CD4-positive, alpha-beta T cell treated with Interferon gamma for 1 hour (primary cell): Measurements from ENCODE around the gene ASTN2.

ENCODE experiments used
- DNase-seq: peaks from one replicate; pipeline ENCODE4 v3.0.0-alpha.2; 2020

The ASTN2 gene

DNA sequence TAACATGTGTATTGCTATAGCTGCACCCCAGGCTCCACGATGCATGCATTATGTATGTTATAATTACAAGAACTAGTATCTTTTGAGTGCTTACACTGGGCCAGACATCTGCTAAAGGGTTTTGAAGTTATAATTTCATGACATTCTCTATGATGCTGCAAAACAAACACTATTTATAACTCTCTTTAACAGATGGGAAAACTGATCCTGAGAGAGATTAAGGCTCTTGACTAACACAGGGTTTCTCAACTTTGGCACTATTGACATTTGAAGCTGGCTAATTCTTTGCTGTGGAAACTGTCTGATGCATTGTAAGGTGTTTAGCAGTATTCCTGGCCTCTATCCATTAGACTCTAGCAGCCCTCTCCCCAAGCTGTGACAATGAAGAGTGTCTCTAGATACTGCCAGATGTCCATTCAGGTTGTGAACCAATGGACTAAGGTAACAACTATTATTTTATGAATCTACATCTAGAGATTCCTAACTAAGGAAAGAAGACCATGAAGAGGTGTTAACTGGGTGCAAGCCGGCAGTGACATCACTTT is 258.6 kb downstream of the ASTN2 start:
- DNase-seq: no peak

DNA sequence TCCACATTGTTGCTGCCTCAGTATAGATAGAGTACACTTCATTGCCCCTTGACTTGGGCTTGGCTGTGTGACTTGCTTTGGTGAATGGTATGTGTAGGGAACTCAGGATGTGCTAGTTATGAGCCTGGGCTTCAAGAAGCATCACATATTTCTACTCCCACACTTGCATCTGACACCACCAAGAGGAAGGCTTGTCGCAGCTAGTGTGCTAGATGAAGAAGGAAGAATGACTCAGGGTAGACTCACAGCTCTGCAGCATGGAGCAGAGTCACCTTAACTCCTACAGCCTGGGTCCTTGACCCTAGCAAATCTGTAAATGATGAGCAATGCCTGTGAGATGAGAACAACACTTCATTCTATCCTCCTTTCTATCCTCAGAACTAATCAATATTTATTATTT is 261.8 kb downstream of the ASTN2 start:
- DNase-seq: no peak

DNA sequence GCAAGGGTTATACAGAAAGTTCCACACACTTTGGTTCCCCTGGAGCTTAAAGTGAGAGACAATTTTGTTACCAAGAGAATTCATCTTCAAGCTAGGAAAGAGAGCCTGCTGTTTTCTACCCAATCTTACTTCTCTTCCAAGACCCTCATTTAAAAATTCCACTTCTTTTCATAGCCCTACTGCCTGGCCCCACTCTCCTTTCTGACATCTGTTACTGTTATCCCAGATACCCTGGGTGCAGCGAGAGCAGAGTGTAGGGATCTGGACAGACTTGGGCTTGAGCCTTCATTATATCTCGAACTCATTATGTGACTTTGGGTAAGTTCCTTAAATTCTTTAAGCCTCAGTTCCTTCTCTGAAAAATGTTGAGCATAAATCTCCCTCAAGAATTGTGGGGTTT is 263.1 kb downstream of the ASTN2 start:
- no peak for DNase-seq

DNA sequence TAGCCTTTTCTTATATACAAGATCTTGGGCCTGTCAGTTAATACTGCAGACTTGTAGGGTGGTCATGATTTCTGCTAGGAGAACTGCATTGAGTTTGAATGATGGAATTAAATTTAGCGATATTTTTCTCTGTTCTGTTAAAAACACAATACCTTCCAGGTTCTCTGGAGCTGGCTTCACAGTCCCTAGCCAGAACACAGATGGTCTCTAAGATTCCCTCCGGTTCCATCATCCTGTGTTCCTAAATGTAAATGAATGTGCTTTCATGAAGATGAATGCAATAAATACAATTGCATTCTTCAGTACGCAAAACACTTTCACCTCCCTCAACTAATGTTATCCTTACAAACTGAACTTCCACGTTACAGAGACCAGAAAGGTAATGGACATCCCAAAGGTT is 264.9 kb downstream of the ASTN2 start:
- no peak for DNase-seq

DNA sequence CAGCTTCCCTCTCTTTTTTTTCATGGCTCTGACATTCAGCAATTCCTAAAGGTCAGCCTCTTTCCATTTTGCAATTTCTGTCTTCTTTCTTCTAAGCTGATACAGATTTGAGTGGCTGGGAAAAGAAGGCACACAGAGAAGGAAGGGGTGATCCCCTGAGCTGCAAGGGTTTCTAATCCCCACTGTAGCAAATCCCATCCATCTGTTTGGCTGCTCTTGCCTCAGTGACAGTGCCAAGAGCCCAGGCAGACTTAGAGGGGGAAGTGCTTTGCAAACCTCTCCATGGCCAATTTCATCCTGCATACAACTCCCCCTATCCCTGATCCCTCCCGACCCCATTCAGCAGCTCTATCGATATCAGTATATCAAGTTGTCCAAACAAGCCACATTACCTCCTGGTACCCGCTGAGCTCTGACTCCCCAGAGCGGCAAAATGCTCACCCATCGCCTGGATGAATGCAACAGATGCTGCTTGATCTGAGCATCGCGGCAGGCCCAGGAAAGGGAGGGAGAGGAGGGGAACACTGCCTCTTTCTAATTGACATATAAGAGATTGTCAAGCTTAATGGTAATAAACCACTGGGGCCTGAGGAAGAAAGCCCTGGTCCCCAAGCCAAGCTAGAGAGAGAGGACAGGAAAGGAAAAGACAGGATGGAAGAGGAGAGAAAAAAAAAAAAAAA is 268.9 kb downstream of the ASTN2 start:
- DNase-seq: no peak

DNA sequence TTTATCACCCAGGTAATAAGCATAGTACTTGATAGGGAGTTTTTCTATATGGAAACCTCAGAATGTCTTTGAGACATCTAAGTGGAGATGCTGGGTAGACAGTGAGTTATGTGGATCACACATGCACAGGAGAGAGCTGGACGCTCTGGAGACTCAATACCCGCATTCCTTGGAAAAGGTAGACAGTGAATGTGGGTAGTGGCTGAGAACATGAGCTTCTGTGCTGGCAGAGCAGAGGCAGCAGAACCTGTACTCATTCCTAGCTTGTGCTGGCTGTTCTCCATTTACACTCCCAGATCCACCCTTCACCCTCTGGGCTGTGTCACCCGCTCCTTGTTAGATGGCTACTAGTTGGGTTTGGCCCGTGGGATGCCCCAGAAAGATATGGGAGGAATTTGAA is 269.8 kb downstream of the ASTN2 start:
- DNase-seq: no peak

DNA sequence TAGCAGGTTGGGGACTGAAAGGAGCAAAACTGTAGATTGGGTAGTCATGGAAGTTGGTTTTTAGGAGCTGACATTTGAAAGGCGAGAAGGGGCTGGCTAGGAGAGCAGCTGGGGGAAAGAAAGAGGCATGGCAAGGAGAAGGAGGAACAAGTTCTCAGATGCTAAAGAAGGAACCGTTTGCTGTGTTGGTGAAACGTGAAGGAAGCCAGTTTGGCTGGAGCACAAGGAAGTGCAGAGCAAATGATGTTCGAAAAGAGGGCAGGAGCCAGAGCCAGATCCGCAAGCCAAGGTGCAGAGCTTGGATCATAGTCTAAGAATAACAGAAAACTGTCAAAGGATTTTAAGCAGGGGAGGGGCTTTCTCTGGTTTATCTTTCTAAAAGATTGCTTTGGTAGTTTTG is 276.6 kb downstream of the ASTN2 start:
- DNase-seq: no peak

DNA sequence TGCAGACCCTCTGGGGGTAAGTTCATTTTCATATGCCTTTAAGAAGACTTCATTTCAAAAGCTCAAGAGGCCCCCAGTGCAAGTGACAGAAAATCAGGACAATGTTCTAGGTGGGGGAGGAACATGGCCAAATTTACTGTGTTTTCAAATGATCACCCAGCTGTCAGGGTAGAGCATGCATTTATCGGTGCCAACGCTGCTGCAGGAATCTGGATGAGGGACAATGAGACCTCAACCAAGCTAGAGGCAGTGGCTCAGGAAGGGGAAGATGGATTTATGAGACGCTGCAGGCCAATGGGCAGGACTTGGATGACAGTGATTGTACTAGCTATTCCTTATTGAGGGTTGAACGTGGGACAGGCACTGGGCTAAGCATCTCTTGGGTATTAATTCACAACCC is 278.4 kb downstream of the ASTN2 start:
- no peak for DNase-seq

DNA sequence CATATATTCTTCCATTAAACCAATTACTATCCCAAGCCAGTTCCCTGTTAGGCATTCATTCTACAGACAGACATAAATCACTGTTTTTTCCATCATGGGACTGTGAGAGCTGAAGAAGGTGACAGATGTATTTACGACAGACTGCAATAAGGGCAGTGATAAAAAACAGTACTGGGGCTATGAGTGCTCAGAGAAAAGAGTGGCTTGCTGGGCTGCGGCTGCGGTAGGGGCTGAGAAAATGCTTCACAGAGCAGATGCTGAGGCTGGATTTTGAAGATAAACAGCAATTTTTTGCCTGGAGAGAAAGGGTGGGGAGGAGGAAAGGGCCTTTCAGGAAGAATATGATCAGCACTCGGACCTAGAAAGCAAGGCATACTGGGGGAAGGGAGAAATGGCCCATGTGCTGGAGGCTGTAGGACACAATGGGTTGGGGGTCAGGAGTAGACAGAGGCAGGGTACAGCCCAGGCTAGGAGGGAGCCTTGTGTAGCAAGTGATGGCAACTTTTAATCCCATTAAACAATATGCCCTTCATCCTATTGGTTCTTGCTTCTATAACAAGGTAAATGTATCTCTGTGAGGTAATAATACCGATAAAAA is 279.3 kb downstream of the ASTN2 start:
- no peak for DNase-seq

DNA sequence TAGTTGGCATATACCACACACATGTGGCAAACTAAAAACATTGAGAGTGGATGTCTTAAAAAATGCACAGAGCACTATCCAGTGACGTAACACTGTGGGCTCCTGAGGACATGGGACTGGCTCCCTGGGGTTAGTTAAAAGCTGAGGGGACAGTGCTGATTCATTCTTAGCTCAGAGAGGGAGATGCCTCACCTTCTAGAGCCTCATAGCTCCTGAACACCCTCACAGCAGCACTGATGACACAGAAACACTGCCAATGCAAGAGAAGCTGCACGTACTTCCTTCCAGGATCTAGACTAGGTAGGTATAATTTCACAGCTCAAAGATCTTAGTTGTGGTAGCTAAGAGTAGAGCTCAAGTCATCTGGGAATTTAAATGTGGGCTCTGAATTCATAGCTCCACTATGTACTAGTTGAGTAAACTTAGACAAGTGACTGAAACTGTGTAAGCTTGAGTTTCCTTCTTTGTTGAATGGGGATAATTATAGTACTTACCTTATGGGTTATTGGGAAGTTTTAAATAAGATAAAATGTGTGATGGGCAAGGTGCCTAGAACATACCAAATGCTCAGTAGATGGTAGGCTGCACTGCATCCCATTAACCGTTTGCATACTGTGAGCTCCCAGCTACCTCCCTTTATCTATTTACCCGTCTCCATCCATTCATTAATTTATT is 279.9 kb downstream of the ASTN2 start:
- DNase-seq: no peak

DNA sequence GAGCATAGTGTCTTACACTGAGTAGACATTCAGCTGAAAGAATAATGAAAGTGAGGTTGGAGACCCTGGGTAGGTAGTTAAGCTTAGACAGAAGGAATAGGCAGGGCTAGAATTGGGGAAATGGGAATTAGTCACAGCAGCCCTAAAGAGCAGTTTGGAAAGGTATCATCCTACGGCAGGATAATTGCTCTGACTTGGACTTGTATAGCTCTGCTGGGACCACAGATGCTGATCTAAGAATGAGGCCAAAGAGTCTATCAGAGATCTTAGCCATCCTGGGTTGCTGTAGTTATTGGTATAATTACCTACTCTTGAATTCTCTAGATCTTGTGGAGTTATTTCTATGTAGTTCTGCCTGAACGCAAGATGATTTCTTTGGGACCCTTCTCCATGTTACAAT is 288.0 kb downstream of the ASTN2 start:
- DNase-seq: no peak

DNA sequence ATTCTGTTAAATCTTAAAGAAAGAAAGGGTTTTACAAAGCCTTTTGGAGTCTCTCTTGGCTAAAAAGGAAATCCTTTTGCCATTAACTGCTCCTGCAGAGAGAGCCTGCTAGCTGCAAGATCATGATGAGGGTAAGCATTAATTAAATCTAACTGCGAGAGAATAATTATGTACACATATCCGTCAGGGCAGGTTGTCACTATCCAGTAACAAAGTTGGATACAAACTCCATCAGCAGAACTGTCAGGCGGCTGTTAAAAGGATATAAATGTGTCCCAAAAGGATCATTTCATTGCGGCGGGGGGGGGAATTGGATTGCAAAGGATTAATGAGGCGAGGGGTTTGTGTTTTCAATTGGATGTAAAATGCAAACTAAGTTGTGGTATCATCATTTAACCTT is 289.3 kb downstream of the ASTN2 start:
- DNase-seq: no peak

DNA sequence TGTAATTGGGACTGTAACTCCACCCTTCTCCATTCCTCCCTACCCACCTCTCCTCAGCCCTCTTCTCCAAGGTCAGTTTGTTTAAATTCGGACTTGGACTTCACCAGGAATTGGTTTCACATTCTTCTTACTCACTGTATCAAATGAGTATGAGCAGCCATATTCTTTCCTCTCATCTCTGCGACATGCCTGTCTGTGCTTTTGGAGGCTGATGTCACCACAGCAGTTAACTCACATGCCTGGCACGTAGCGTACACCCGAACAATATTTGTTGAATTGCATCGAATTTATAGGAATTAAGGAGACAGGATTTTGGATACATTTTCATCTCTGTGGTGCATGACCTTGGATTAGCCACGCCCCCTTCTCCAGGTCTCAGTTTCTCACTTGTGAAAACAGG is 291.1 kb downstream of the ASTN2 start:
- no peak for DNase-seq

DNA sequence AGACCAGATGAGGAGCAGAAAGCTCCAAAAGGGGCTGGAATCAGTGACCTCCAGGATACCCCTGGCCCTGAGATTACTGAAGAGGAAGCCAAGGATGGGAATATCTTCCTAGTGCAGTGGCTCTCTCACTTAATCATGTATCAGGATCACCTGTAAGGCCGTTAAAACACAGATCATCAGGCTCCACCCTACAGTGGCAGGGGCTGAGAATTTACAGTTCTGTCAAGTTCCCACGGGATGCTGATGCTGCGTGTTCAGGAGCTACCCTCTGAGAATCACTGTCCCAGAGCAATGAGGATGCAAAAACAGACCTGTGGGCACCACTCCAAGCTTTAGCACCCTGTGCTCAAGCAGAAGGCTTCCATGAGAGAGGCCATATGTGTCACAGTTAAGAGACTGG is 291.9 kb downstream of the ASTN2 start:
- DNase-seq: no peak

DNA sequence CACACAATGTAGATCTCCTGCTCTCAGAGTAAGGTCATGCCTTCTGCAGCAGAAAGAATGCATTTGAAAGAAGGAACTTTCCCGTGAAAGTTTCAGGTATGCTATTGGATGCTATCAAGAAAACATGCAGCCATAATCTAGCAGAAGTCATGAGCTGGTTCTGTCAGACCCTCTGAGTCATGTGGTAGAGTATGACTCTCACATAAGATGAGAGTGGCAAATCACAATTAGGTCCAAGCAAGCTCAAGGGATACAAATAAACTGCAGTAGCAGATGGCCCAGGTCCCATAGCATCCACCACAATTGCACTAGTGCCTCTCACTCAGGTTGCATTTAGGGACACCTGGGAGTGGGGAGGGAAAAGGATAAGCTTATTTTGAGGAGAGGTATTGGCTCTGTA is 292.8 kb downstream of the ASTN2 start:
- DNase-seq: no peak

DNA sequence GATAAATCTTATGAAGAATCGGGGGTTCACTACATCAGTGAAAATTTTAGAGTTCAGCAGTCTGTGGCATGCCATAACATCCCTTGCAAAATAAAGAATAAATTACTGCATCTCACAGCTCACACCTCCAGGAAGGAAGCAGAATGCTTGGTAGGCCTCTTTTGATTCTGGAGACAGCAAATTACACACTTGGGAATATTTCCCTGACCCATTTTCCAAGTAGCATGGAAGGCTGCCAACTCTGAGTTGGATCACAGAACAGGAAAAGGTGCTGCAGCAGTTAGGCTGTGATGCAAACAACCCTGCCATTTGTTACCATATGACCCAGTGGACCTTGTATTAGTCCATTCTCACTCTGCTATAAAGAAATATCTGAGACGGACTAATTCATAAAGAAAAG is 293.5 kb downstream of the ASTN2 start:
- no peak for DNase-seq

DNA sequence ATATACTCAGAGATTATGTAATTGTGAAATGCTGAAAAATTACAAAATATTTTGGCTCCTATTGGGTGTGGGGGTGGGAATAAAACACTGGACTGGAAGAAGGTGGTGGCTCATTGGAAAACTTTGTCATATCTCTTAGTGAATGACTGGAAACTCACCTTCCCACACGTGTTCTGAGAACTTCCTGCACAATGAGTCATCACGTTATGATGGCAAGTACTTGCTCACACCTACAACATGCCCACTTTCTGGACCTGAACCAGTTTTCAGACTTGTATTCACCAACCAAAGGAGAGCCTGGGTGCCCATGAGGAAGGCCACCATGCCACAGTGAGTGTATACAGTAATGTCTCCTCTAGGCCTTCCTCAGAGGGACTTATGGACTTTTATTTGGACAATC is 294.8 kb downstream of the ASTN2 start:
- DNase-seq: no peak

DNA sequence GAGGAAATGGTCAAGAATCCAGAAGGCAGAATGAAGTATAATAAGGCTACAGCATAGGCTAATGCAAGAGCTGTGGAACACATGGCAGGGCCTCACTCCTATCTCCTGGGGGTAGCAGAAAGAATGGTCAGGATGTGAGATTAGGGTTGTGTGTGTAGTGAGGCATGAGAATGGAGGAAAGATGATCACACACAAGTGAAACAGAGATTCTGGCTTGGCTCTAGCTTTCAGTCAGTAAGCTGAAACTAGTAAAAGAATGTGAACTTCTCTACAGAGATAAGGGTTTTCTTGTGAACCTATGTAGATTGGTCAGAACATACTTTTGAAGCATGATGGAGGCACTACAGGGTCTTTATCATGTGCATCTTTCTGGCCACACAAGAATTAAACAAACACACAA is 298.8 kb downstream of the ASTN2 start:
- DNase-seq: no peak

DNA sequence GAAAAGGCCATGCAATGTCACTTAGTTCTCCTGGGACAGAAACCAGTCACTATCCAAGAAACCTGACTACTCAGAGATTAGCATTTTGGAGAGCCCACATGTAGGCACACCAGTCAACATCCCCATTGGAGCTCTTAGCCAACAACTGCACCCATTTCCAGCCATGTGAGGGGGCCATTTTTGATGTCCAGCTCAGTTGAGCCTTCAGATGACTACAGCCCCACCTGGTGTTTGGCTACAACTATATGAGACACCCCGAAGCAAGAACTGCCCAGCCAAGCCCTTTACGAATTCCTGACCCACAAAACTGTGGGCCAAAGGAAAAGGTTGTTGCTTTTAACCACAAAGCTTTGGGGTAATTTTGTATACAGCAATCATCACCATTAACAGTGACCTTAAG is 300.1 kb downstream of the ASTN2 start:
- no peak for DNase-seq

DNA sequence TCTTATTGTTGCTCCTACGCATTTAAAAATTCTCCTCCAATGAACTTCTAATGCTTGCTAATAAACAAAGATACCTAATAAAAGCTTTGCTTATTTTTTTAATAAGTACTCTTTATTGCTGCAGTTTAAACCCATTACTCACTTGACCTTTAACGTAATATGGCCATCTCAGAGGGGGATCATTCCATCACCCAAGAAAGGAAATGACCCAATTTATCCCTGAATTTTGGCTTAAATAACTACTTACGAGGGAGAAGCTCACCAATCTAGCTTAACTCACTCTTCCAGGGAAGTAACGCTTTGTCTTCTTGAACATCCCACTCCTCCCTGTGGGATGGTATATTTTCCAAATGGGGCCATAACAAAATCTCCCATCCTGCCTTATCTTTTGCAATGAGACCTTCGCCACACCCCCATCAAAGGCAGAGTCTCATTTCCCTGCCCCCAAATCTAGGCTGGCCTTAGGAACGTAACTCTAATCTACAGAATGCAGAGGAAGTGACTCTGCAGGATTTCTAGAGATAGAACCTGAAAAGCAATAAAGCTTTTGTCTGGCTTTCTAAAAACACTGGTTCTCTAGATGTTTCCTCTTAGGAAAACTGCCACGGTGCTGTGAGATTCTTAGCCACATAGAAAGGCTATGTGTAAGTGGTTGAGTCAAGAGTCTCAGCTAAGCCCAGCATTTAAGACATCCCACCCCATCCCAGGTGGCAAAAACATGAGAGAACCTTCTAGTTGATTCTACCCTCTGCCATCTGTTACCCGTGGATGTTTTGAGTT is 310.0 kb downstream of the ASTN2 start:
- DNase-seq: no peak

DNA sequence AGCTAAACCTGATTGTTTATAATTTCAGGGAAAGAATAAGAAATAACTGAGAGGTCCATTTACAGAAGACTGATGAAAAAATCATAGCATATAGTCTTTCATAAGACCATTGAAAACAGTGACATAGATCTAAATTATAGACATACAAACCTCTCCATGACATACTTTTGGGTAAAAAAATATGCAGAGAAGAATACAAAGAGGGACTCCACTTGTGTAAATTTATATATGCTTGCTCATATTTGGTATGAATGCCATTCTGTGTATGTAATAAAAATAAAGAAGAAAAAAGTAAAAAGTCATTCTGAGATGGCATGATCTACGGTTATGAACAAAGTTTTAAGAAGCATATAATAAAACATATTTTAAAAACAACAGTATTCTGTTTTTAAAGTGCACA is 310.7 kb downstream of the ASTN2 start:
- no peak for DNase-seq

DNA sequence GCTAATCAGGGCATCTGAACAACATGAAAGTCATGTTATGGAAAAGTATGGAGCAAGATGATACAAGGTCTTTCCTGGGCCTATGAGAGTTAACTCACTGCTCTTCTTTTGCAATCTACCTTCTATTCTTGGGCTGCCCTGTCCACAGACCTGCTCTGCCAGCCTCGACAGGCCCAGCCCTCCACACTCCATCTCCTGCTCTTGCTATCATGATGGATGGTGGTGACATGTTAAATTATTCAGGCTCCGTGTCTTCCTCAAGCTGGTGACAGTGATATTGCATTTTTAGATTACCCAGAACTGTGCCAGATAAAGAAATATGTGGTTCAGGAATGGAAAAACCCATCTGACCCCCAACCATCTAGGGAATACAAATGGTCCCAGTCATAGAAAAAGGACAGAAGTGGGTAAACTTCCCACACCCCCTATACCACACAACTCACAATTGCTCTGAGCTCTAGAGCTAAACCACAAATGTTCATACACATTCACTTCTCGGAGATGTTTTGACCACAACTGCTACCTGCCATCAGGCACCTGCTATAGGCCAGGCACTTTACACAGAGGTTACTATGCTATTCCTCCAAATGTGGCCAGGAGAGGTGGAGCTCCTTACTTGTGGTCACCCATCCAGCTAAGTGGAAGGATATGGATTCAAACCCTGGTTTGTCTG is 311.3 kb downstream of the ASTN2 start:
- no peak for DNase-seq

DNA sequence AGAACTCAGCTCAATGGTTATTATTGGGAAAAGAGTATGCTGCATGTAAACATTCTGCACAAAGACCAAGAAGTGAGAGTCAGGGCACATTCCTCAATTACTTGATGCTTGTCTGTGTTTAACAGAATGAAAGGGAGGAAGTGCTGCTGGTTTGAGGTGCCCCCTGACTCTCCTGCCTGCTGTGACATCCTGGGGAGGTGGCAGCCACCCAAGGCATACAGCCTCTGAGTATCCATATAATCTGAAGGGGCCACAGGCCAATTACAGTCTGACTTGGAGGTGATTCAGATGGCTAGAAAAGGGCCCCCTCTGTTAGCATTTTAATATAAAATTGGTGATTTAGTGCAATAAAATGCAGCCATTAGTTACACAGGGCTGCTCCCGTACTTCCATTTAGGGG is 313.8 kb downstream of the ASTN2 start:
- no peak for DNase-seq
